ENCODE data around the gene ERC1.
"Not testable (repeated sequence)": the region's sequence is repeated elsewhere in the genome, so short reads cannot be mapped to it uniquely, and the experiment has no call there.

Gene ERC1

DNA sequence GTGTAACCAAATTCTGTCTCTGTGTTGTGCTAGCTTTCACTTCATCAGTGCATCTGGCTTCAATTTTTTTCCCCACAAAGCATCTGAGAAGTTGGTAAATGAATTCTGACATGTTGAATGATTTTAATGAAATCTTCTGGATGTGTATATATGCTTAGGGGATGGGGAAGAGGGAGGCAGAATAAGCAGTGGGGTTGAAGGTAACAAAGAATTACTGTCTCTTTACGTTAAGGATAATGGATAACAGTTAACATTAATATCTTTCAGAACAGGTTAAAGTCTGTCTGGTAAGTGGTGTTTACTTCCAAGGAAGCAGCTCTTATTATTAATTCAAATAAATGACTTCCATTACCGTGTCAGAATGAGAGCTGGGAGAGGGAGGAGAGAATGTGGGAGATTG is 261.7 kb downstream of the ERC1 start:
- no peak for DNase-seq

DNA sequence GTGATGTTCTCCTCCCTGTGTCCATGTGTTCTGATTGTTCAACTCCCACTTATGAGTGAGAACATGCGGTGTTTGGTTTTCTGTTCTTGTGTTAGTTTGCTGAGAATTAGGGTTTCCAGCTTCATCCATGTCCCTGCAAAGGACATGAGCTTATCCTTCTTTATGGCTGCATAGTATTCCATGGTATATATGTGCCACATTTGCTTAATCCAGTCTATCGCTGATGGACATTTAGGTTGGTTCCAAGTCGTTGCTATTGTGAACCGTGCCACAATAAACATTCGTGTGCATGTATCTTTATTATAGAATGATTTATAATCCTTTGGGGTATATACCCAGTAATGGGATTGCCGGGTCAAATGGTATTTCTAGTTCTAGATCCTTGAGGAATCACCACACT is 264.1 kb downstream of the ERC1 start:
- not testable (repeated sequence) for DNase-seq

DNA sequence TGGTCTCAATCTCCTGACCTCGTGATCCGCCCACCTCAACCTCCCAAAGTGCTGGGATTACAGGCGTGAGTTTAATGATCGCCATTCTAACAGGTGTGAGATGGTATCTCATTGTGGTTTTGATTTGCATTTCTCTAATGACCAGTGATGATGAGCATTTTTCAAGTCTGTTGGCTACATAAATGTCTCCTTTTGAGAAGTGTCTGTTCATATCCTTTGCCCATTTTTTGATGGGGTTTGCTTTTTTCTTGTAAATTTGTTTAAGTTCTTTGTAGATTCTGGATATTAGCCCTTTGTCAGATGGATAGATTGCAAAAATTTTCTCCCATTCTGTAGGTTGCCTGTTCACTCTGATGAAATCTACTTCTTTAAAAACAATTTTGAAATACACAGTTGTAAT is 264.8 kb downstream of the ERC1 start:
- not testable (repeated sequence) for DNase-seq

DNA sequence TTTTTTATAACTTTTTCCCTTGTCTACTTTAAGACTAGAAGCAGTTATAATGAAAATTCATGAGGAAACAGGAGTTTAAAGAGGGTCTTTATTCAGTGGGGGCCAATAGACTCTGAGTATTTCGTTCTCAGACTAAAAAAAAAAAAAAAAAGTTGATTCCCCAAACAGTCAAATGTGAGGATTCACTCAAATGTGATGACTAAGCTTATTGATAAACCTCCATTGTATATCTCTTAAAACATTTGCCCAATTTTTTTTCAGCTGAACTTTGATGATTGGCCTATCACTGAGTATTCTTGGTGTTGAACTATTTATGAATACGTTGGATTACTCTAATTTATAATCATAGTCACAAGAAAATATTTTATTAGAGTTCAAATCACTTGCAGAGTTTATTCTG is 265.3 kb downstream of the ERC1 start:
- no peak for DNase-seq

DNA sequence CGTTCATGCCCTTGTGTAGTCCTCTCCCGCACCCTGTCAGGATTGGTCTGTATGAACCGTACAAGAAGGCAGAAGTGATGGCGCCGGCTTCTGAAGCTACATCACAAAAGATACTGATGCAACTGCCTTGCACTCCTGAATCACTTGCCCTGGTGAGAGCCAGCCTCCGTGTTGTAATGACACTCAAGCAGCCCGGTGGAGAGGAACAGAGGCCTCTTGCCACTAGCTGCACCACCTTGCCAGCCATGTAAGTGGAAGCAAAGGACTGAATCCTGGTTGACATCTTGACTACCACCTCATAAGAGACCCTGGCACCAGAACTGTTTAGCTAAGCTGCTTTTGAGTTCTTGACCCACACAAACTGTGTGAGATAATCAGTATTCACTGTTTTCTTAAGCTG is 266.0 kb downstream of the ERC1 start:
- no peak for DNase-seq

DNA sequence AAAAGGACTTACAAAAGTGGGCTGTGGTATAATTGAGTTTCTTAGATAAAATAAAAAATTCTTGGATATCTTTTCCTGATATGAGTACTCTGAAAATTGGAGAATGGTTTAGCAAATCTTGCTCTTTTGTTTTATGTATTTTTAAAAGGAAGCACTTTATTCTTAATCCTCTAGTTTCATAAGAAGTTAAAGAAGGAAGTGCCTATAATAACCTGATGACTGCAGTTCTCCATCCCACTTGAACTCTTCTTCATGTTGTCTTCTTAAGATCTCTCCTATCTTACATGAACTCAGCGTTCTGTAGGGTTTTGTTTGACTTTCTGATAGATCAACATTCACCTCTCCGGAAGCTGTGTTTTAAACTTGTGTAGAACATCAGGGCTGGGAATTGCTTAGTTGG is 271.0 kb downstream of the ERC1 start:
- no peak for DNase-seq

DNA sequence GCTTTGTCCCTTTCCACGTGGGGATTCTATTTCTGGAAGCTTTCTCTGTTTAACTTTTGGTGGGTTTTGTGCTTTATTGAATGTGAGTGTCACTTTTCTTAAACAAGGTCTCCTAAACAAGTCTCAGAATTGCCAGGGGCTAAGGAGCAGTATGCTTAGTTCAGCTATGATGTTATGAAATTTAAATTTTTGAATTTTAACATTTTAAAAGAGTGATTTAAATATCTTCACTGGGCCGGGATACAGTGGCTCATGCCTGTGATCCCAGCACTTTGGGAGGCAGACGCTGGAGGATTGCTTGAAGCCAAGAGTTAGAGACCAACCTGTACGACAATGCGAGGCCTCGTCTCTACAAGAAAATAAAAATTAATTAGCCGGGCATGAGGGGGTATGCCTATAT is 276.2 kb downstream of the ERC1 start:
- DNase-seq = no peak

DNA sequence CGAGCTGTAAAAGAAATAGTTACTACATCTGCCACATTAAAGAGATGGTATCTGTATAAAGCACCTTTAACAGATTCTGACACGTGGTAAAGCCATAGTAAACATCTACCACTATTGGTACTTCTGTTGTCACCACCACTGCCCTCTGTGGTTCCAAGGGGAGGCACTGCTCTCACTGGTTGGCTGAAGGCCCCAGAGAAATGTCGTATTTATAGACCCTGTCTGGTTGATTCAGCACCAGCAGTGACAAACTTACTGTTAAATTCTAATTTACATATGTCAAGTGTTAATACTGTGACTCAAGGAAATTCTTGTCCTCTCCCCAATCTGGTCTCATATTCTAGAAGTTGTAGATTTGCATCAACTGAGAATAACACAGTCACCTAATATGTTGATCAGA is 281.1 kb downstream of the ERC1 start:
- no peak for DNase-seq

DNA sequence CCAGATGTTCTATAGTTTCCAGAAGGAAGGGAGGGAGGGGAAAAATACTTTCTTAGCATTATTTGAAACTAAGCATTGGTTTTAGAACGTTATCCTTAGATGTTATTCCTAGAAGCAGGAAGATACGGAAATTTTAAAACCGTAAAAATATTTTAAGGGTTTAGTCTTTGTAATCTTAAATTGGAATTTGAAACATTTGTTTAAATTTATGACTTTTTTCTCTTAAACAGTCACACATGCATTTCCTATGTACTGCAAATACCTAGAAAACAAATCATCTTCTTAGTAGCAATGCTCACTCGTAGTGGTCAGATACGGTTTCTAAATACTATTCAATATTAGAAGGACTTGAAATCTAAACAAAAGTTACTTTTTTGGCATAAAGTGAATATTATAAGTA is 282.0 kb downstream of the ERC1 start:
- no peak for DNase-seq

DNA sequence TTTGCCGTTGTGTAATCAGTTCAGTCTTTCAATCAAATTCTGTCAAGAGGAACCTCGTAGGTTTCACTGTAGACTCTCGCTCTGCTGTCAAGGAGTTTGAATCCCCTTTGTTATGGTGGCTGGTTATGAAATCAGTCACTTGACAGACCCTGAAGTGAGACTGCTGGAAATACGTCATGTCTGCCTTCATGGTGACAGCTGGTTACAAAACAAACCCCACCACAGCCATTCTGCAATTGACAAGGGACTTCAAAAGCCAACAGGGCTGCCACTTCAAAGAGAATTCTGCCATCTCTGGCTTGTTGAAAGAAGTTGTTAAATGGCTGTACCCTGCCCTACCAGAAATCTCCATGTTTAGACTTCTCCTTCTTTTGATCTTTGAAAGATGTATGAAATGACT is 286.9 kb downstream of the ERC1 start:
- peak; percentile 69 for DNase-seq

DNA sequence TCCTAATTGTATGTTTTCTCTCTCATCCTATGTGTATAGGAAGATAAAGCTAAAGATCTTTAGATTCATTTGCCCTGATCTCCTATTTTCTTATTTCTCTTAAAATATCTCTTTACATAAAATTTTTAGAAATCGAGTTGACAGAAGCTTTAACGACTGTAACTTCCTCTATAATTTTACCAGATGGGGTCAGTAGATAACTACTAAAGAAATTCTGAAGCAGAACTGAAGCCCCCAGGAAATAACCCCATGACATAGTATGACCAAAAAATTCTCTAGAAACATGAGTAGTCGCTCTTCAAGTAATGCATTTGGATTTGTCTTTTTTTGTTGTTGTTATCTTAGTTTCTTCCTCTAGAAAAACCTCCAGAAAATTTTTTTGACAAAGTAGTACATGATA is 288.0 kb downstream of the ERC1 start:
- DNase-seq = no peak

DNA sequence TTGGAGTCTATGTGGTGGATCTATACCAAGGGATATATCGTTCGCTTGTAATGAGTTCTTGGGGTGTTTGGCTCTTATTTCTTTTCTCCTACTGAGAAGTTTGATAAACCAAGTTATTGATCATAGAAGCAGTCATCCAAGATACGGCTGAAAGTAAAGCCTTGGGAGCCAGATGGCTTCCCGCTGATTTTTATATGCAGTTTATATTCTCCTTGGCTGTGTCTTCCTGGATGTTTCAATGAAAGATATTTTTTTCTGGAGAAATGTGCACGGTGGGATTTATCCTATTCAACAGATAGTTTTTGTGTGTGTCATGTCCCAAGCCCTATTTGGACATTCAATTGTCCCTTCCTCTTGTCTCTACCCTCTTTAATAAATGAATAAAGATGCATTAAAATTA is 289.0 kb downstream of the ERC1 start:
- DNase-seq = no peak

DNA sequence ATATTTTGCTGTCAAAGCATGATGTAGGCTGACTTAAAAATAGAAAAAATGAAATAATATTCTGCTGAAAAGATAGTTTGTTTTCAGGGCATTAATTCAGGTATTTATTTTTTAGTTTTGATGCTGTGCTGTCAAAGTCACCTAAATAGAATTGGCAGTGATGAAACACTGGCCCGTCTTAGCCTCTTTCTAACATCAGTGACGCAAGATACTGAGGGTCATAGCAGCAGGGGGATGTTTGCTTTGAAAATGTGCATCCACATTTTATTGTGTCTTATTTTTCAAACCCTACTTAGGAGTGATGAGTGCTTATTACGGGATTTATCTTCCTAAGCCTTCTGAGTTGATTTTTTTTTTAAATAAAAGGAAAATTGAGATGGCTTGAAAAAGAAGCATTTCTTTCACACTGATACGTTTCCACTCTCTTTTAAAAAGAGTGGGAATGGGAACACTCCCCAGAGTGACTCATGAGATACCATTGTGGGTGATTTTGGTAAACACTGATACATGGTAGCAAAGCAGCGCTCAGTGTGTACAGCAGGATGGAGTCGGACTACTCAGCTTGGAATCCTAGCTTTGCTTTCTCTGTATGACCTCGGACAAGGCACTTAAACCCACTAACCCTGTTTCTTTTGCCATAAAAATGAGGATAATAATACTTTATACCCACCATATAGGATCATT is 290.8 kb downstream of the ERC1 start:
- no peak for DNase-seq

DNA sequence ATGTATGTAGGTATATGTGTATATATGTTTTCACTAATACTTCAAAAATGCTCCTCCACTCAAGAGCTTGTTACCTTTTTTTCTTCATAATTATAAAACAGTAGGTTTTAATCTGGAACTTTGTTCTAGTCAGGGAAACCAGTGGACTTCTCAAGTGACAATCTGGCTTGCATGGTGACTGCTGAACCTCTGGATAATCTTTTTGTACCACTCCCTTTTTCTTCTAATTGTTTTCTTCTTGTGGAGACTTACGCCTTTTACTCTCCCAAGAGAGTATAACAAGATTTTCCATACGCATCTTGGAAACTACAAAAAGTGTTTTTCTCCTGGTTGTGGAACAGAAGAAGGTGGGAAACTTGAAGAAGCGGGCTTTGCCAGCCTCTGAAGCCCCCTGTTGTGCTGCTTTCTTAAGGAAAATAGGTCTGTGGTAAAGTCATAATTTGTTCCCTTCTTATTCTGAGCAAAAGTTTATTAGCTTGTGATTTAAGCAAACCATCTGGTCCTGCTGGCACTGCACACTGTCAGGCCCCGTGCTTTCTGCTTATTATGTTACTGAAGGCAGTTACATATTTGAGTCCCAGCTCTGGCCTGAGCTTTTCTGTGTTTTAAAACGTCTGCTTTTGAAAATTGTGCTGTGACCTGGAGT is 291.8 kb downstream of the ERC1 start:
- no peak for DNase-seq

DNA sequence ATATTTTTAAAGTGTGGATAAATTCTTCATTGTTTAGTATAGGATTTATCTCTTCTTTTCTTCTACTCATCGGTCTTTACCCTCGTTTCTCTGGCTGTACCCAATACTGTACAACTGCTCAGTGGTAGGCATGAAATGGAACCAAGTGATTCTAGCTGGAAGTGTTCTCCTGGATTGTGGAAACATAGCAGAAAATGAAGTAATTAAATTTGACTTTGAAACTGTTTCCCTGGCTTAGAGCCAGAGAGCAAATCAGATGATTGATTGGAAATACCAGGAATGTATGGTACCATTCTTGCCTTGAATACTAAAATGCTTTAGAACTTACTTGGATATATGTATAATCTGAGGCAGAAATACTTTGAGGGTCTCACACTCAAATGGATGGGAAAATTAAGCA is 292.3 kb downstream of the ERC1 start:
- DNase-seq = no peak

DNA sequence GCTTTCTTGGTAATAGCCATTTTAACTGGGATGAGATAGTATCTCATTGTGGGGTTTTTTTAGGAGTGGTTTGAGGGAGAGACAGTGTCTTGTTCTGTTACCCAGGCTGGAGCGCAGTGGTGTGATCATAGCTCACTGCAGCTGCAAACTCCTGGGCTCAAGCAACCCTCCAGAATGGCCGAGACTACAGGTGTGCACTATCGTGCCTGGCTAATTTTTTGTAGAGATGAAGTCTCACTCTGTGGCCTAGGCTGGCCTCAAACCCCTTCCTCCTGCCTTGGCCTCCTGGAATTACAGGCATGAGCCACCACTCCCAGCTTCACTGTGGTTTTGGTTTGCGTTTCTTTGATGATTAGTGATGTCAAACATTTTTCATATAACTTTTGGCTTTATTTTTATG is 293.6 kb downstream of the ERC1 start:
- no peak for DNase-seq

DNA sequence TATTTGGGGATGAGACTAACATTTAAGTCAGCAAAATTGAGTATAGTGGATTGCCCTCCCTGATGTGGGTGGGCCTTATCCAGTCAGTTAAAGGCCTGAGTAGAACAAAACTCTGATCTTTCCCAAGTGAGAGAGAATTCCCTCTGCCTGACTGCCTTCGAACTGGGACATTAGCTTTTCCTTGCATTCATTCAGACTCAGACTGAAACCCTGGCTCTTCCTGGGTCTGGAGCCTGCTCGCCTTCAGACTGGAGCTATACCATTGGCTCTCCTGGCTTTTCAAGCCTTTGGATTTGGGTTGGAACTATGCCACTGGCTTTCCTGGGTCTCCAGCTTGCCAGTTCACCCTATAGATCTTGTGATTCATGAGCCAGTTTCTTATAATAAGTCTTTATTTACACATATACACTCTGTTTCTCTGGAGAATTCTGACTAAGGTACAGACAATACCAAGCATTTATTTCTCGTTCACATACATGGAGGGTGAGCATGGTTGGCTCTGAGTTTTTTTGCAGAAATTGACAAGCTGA is 296.5 kb downstream of the ERC1 start:
- DNase-seq = no peak

DNA sequence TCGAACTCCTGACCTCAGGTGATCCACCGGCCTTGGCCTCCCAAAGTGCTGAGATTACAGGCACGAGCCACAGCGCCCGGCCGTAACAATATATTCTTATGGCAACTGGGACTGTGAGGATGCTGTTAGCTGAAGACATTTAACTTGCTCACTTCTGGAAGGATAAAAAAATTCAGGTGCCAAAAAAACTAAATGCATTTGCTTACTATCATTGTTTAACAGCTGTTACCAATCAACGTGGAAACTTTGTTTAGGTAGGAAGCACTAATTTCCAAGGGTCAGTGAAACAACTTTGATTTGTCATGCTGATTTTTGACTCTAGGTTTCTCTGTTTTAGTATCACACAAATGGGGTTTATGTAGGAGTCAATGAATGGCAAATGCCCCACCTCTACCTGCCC is 297.3 kb downstream of the ERC1 start:
- DNase-seq = no peak

DNA sequence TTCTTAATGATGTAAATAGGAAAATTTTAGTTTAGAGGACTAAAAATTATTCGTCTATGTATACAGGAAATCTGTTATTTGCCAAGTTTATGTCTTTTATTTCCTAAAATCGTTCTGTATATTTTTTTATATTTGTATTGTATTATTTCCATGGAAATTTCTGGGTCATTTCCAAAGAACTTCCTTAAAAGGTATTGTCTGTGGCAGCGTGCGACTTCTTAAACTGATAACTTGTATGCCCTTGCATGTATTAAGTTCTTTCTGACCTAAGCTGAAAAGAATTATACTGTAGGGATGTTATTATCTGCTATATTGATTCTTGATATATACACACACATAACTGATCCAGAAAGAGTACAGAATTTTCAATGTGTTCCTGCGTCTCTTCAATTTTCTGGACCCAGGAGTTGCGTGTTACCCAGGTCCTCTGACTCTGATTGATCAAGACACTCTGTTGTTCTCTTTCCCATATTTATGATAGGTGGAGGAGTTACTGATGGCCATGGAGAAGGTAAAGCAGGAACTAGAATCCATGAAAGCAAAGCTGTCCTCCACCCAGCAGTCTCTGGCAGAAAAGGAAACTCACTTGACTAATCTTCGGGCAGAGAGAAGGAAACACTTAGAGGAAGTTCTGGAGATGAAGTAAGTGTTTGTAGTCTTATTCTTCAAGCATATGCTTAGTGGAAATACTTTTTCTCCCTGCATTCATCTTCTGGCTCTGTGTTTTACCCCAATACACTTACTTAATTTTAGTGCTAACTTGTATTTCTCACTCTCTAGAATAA is 298.5 kb downstream of the ERC1 start:
- no peak for DNase-seq

DNA sequence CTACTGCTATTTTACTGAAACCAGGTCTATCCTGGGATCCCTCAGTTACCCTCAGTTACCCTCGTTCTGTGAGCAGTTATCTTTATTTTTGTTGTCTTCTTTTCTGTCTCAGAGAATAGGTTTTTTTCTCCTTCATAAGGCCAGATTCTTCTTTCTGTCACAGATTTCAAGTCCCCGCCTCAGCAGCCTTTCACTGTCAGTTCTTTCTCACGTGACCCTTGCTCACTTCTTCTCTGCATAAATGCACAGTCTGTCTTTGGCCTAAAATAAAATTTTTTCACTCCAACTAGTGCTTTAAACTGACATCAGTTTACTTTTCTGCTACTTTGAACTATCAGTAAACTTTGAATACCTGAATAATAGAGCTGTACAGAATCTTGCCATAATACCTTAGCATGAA is 299.7 kb downstream of the ERC1 start:
- no peak for DNase-seq

DNA sequence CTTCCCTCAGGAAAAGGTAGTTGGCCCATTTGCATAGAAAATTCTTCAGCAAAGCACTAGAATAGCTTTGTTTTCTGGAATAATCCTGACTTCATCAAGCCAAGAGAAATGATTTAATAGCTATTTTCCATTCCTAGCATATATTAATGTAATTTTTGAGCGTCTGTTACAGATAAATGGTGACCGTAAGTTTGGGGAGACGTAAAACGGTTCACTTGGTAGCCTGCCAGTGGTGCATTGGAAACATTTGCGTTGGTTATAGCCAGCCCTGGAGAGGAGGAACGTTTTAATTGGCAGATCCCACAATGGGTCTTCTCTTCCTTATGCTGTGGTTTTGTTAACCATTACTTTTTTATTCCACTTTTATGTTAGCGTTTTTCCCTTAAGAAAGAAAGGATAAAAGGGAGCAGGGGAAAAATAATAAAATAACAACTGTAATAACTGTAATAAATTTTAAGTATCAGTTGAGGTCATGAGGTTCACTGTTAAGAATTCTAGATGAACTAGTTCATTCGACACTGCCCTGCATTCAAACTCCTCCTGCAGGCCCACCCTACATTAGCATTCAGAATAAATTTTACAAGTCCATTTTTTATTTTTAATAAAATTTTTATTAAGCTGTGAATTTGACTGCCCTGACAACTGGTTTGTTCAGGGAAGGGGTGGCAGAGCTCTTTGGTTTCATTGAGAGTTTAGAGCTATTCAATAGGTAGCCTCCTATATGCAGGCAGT is 300.7 kb downstream of the ERC1 start:
- DNase-seq = no peak

DNA sequence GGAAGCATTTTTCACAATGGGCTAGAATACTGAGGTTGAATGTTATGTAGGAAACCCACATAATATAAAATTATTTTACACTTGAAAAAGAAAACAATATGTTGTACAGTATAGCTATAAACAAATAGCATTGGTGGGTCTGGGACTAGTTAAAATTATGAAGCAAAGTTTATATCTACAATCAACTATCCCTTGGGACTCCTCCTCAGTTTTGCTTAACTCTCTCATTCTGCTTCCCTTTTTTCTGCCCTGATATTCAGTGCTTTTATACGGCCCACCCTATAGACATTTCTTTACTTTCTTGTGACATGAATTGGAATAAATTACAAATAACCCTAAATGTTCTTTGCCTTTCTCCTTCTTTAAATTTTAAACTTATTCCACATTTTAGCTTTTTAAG is 302.9 kb downstream of the ERC1 start:
- DNase-seq = no peak

DNA sequence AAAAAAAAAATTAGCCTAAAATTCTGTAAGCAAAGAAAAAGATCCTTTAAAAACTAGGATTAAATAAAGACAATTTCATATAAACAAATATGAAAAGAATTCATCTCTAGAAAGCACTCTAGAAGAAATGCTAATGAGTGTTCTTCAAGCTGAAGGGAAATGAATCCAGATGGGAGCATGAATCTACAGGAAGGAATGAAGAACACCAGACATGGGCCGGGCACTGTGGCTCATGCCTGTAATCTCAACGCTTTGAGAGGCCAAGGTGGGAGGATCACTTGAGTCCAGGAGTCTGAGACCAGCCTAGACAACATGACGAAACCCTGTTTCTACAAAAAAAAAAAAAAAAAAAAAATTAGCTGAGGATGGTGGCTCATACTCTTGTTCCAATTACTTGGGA is 306.2 kb downstream of the ERC1 start:
- no peak for DNase-seq

All from islet precursor cell (in vitro differentiated cells).